Neural crest cell (in vitro differentiated cells): ENCODE measurements around the gene GLDN. TPM values are rescaled to one million over a fixed set of nuclear protein-coding genes. Genes with fewer than 3 reads are reported as not detected.

Experiments
- DNase-seq: peaks from one replicate; pipeline ENCODE4 v3.0.0; 2021; ENCODE audit warnings: low read depth, mixed read lengths, low spot score
- H3K27ac Mint-ChIP-seq: one replicate; pipeline ENCODE4 v1.8.0; 2021; ENCODE audit warnings: mild to moderate bottlenecking, mixed read lengths; ENCODE audit not compliant: unreplicated experiment
- H3K27me3 Mint-ChIP-seq: 2 replicates; pipeline ENCODE4 v1.8.0; 2021; ENCODE audit warnings: low read depth, mild to moderate bottlenecking, mixed read lengths
- H3K36me3 Mint-ChIP-seq: 2 replicates; pipeline ENCODE4 v1.8.0; 2021; ENCODE audit warnings: low read depth, mild to moderate bottlenecking, mixed read lengths
- H3K4me1 Mint-ChIP-seq: 2 replicates; pipeline ENCODE4 v1.8.0; 2021; ENCODE audit warnings: mixed read lengths
- H3K4me3 Mint-ChIP-seq: one replicate; pipeline ENCODE4 v1.8.0; 2021; ENCODE audit warnings: mild to moderate bottlenecking, mixed read lengths
- H3K9me3 Mint-ChIP-seq: 2 replicates; pipeline ENCODE4 v1.8.0; 2021; ENCODE audit warnings: mixed read lengths
- CTCF ChIP-seq: fragments of 200-600 bp; sonication (generic); conservative IDR thresholded peaks from 2 replicates; pipeline ENCODE4 v1.5.0; 2021; ENCODE audit warnings: antibody characterized with exemption, mild to moderate bottlenecking
- total RNA-seq: library from RNA; stranded (reverse); gene quantifications from 2 replicates; pipeline ENCODE4 v1.2.1, GENCODE V29; 2021

GLDN gene
- total RNA-seq, 1 donor from 2014 or later = 2.4 TPM

GRCh38 chr15:51356983-51357382 lies 15.5 kb downstream of the GLDN start:
- no peak overlapping the region for H3K27ac Mint-ChIP-seq
- no peak for TF ChIP-seq CTCF
- H3K27me3 Mint-ChIP-seq = no peaks in the 10 kb centered on the region

GRCh38 chr15:51359981-51360380 lies 18.5 kb downstream of the GLDN start:
- Mint-ChIP-seq H3K9me3 (no peaks in the 10 kb centered on the region), H3K36me3 (no peaks in the 10 kb centered on the region), H3K27me3 (no peaks in the 10 kb centered on the region), H3K4me1 (no peaks in the 10 kb centered on the region), H3K27ac (no peak overlapping the region), H3K4me3 (no peak overlapping the region)
- DNase-seq = no peak
- no peak for TF ChIP-seq CTCF

More at GRCh38 chr15:51356983-51357382, 15.5 kb downstream of the GLDN start:
- DNase-seq = no peak
- H3K4me1 Mint-ChIP-seq = no peaks in the 10 kb centered on the region
- no peaks in the 10 kb centered on the region for H3K9me3 Mint-ChIP-seq
- H3K4me3 Mint-ChIP-seq = no peak overlapping the region
- H3K36me3 Mint-ChIP-seq = no peaks in the 10 kb centered on the region

- no peak overlapping the region for H3K27ac Mint-ChIP-seq
- no peaks in the 10 kb centered on the region for H3K36me3 Mint-ChIP-seq
- no peaks in the 10 kb centered on the region for H3K27me3 Mint-ChIP-seq
- DNase-seq = no peak
- no peaks in the 10 kb centered on the region for H3K4me1 Mint-ChIP-seq
- no peaks in the 10 kb centered on the region for H3K9me3 Mint-ChIP-seq
- H3K4me3 Mint-ChIP-seq = no peak overlapping the region
- no peak for TF ChIP-seq CTCF
These were observed 21.9 kb downstream of the GLDN start for GRCh38 chr15:51363383-51363782.

GRCh38 chr15:51365417-51365816 lies 24.0 kb downstream of the GLDN start:
- TF ChIP-seq CTCF = no peak
- Mint-ChIP-seq H3K36me3 (no peaks in the 10 kb centered on the region), H3K4me1 (no peaks in the 10 kb centered on the region), H3K27me3 (no peaks in the 10 kb centered on the region), H3K27ac (no peak overlapping the region), H3K9me3 (no peaks in the 10 kb centered on the region), H3K4me3 (no peak overlapping the region)
- no peak for DNase-seq

DNA sequence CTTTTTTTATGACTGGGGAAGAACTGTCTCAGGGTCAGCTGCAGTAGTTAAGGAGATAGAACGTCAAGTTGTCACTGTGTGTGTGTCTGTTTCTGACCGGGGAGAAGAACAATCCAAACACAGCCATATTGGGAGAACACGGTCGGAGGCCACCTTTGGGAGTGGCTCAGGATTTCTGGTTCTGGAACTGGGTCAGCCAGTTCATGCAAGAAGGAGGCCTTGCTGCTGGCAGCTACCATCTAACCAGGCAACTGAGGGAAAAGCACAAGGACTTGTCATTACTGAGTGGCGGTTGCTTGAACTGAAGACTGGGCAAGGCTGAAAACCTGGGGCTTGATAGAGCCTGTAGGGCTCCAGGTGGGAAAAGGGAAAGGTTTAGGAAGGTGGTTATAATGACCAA lies 24.6 kb downstream of the GLDN start:
- no peaks in the 10 kb centered on the region for H3K27me3 Mint-ChIP-seq
- no peaks in the 10 kb centered on the region for H3K36me3 Mint-ChIP-seq
- no peak for DNase-seq
- H3K27ac Mint-ChIP-seq = no peak overlapping the region
- no peaks in the 10 kb centered on the region for H3K9me3 Mint-ChIP-seq
- no peak overlapping the region for H3K4me3 Mint-ChIP-seq
- no peak for TF ChIP-seq CTCF
- H3K4me1 Mint-ChIP-seq = no peaks in the 10 kb centered on the region

DNA sequence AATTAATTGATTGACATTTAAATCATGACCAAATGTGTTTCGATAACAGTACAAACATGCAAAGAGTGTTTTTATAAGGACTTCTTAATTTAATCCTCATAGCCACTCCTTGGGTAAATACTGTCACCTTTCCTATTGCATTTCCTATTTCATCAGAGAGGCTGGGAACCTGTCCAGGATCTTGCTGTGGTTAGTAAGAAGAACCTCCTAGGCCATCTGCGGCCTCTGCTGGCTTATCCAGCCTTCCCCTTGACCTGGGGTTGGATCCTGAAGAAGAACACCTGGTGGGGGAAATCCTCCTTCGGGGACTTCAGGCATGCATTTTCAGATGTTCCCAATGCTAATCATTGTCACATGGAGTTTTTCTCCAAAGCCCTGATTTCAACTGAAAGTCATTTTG lies 25.5 kb downstream of the GLDN start:
- no peaks in the 10 kb centered on the region for H3K4me1 Mint-ChIP-seq
- H3K36me3 Mint-ChIP-seq = no peaks in the 10 kb centered on the region
- no peaks in the 10 kb centered on the region for H3K27me3 Mint-ChIP-seq
- TF ChIP-seq CTCF = no peak
- H3K9me3 Mint-ChIP-seq = no peaks in the 10 kb centered on the region
- no peak for DNase-seq
- H3K4me3 Mint-ChIP-seq = no peak overlapping the region
- no peak overlapping the region for H3K27ac Mint-ChIP-seq
